Neural progenitor cell (in vitro differentiated cells): ENCODE results near the gene PFN1. TPM values are rescaled to one million over a fixed set of nuclear protein-coding genes. Genes with fewer than 3 reads are reported as not detected.
A peak's percentile ranks its signal among the peaks of the same experiment; 100 is the strongest.

ENCODE experiments used
- DNase-seq: peaks from one replicate; pipeline ENCODE4 v3.0.0-alpha.2; 2016; ENCODE audit warnings: low spot score
- H2AFZ ChIP-seq: fragments of 200-600 bp; sonication (generic); replicated peaks from 2 replicates; pipeline ENCODE4 v1.6.1; 2016; ENCODE audit warnings: antibody characterized with exemption
- H3F3A ChIP-seq: fragments of 200-600 bp; sonication (generic); 2 replicates; pipeline ENCODE4 v1.6.1; 2016; ENCODE audit warnings: antibody characterized with exemption, low read depth
- H3K27ac ChIP-seq: fragments of 200-600 bp; sonication (generic); 2 replicates; pipeline ENCODE4 v1.5.1; 2016; ENCODE audit warnings: mild to moderate bottlenecking
- H3K27me3 ChIP-seq: fragments of 200-600 bp; sonication (generic); 2 replicates; pipeline ENCODE4 v1.6.1; 2016; ENCODE audit warnings: mild to moderate bottlenecking, moderate library complexity
- H3K36me3 ChIP-seq: fragments of 200-600 bp; sonication (generic); 2 replicates; pipeline ENCODE4 v1.5.1; 2016
- H3K4me1 ChIP-seq: fragments of 200-600 bp; sonication (generic); 2 replicates; pipeline ENCODE4 v1.6.1; 2016; ENCODE audit warnings: mixed run types
- H3K4me2 ChIP-seq: fragments of 200-600 bp; sonication (generic); 2 replicates; pipeline ENCODE4 v1.6.1; 2016
- H3K4me3 ChIP-seq: fragments of 200-600 bp; sonication (generic); 2 replicates; pipeline ENCODE4 v1.5.1; 2016
- H3K79me2 ChIP-seq: fragments of 200-600 bp; sonication (generic); 2 replicates; pipeline ENCODE4 v1.6.1; 2016; ENCODE audit warnings: low read depth
- H3K9ac ChIP-seq: fragments of 200-600 bp; sonication (generic); 2 replicates; pipeline ENCODE4 v1.6.1; 2016
- H3K9me3 ChIP-seq: fragments of 200-600 bp; sonication (generic); 2 replicates; pipeline ENCODE4 v1.5.1; 2016; ENCODE audit warnings: low read depth
- H4K20me1 ChIP-seq: fragments of 200-600 bp; sonication (generic); 2 replicates; pipeline ENCODE4 v1.6.1; 2016; ENCODE audit warnings: low read depth
- H3K27ac Mint-ChIP-seq: 3 replicates; pipeline ENCODE4 v1.8.0; 2021; ENCODE audit warnings: mixed read lengths
- H3K27me3 Mint-ChIP-seq: 2 replicates; pipeline ENCODE4 v1.8.0; 2022; ENCODE audit warnings: low read depth, mild to moderate bottlenecking, inconsistent platforms, moderate library complexity, mixed read lengths; ENCODE audit not compliant: insufficient read depth
- H3K36me3 Mint-ChIP-seq: 3 replicates; pipeline ENCODE4 v1.8.0; 2021; ENCODE audit warnings: mixed read lengths
- H3K4me1 Mint-ChIP-seq: 3 replicates; pipeline ENCODE4 v1.8.0; 2021; ENCODE audit warnings: mixed read lengths
- H3K4me3 Mint-ChIP-seq: 3 replicates; pipeline ENCODE4 v1.8.0; 2021; ENCODE audit warnings: mild to moderate bottlenecking, moderate library complexity, mixed read lengths
- H3K9me3 Mint-ChIP-seq: 3 replicates; pipeline ENCODE4 v1.8.0; 2020; ENCODE audit warnings: mixed read lengths
- CTCF ChIP-seq: fragments of 200-600 bp; sonication (generic); IDR thresholded peaks from 2 replicates; pipeline ENCODE4 v1.5.1; 2017; ENCODE audit warnings: antibody characterized with exemption, mild to moderate bottlenecking
- EZH2 ChIP-seq: fragments of 200-600 bp; sonication (generic); IDR thresholded peaks from 2 replicates; pipeline ENCODE4 v1.6.1; 2017; ENCODE audit warnings: antibody characterized with exemption, mild to moderate bottlenecking, moderate library complexity
- EZH2phosphoT487 ChIP-seq: fragments of 200-600 bp; sonication (generic); IDR thresholded peaks from 2 replicates; pipeline ENCODE4 v1.6.1; 2017; ENCODE audit warnings: antibody characterized with exemption
- total RNA-seq: library from RNA; depleted of rRNA; stranded (reverse); fragments of >200 nt; gene quantifications from 2 replicates; pipeline ENCODE4 v1.2.3, GENCODE V29; 2015; ENCODE audit warnings: low replicate concordance

PFN1 gene
- total RNA-seq, 1 donor from 2014 or later: 203 TPM

GRCh38 chr17:4951486-4951885 is 3.2 kb upstream of the PFN1 start:
- H3K4me1 Mint-ChIP-seq: peaks cover 33% of the 10 kb centered on the region
- Histone ChIP-seq H3K4me1 (peaks cover 17% of the 10 kb centered on the region), H3F3A (peaks cover 55% of the 10 kb centered on the region), H3K9ac (no peak overlapping the region), H4K20me1 (peaks cover 14% of the 10 kb centered on the region), H3K27me3 (no peaks in the 10 kb centered on the region), H3K36me3 (no peaks in the 10 kb centered on the region), H3K79me2 (peaks cover 25% of the 10 kb centered on the region), H3K9me3 (no peaks in the 10 kb centered on the region), H3K4me3 (peak overlapping the region; percentile 77), H2AFZ (no peak overlapping the region), H3K27ac (peak overlapping the region; percentile 85), H3K4me2 (peak overlapping the region; percentile 87)
- H3K36me3 Mint-ChIP-seq: peaks cover 12% of the 10 kb centered on the region
- peak overlapping the region; percentile 96 for H3K27ac Mint-ChIP-seq
- no peak for DNase-seq
- no peak for TF ChIP-seq CTCF
- TF ChIP-seq EZH2: no peak
- TF ChIP-seq EZH2phosphoT487: no peak
- H3K9me3 Mint-ChIP-seq: no peaks in the 10 kb centered on the region
- H3K27me3 Mint-ChIP-seq: peaks cover 12% of the 10 kb centered on the region
- peak overlapping the region; percentile 85 for H3K4me3 Mint-ChIP-seq

GRCh38 chr17:4950746-4951204 is 2.4 kb upstream of the PFN1 start, which contains the start of gene ENO3:
ENO3 (plus strand) TSS chr17:4951119; CDS start chr17:4951830, 711 bp downstream.
- DNase-seq: peak; percentile 78
- Histone ChIP-seq H3K4me2 (peak within 1 kb of the TSS; percentile 87), H3K27me3 (no peaks in the 10 kb centered on the region), H3K4me3 (peak within 1 kb of the TSS; percentile 77), H4K20me1 (peaks cover 21% of the 10 kb centered on the region), H3K4me1 (peaks cover 22% of the 10 kb centered on the region), H3K9me3 (no peaks in the 10 kb centered on the region), H3K79me2 (peaks cover 32% of the 10 kb centered on the region), H3K9ac (no peak within 1 kb of the TSS), H3K36me3 (no peaks in the 10 kb centered on the region), H3K27ac (peak within 1 kb of the TSS; percentile 85), H3F3A (peaks cover 62% of the 10 kb centered on the region), H2AFZ (no peak within 1 kb of the TSS)
- peaks cover 38% of the 10 kb centered on the region for H3K4me1 Mint-ChIP-seq
- H3K9me3 Mint-ChIP-seq: no peaks in the 10 kb centered on the region
- no peak for TF ChIP-seq CTCF
- no peak for TF ChIP-seq EZH2phosphoT487
- no peak for TF ChIP-seq EZH2
- peak within 1 kb of the TSS; percentile 85 for H3K4me3 Mint-ChIP-seq
- peaks cover 11% of the 10 kb centered on the region for H3K27me3 Mint-ChIP-seq
- peak within 1 kb of the TSS; percentile 96 for H3K27ac Mint-ChIP-seq
- H3K36me3 Mint-ChIP-seq: peaks cover 9% of the 10 kb centered on the region

- Histone ChIP-seq H4K20me1 (peaks cover 26% of the 10 kb centered on the region), H3K9ac (no peak overlapping the region), H3K79me2 (peaks cover 38% of the 10 kb centered on the region), H3F3A (peaks cover 67% of the 10 kb centered on the region), H3K4me2 (peak overlapping the region; percentile 87), H3K4me1 (peaks cover 22% of the 10 kb centered on the region), H3K36me3 (no peaks in the 10 kb centered on the region), H3K9me3 (no peaks in the 10 kb centered on the region), H3K4me3 (peak overlapping the region; percentile 77), H3K27me3 (no peaks in the 10 kb centered on the region), H3K27ac (peak overlapping the region; percentile 85), H2AFZ (no peak overlapping the region)
- Mint-ChIP-seq H3K4me3 (peak overlapping the region; percentile 85), H3K9me3 (no peaks in the 10 kb centered on the region), H3K36me3 (peaks cover 15% of the 10 kb centered on the region), H3K4me1 (peaks cover 43% of the 10 kb centered on the region), H3K27me3 (peaks cover 11% of the 10 kb centered on the region), H3K27ac (peak overlapping the region; percentile 96)
- peak; percentile 72 for DNase-seq
- TF ChIP-seq CTCF (no peak), EZH2phosphoT487 (no peak), EZH2 (no peak)
Measured at GRCh38 chr17:4950075-4950745, 1.9 kb upstream of the PFN1 start.
